Measurements from ENCODE around the gene PRLHR. TPM values are rescaled to one million over a fixed set of nuclear protein-coding genes. Genes with fewer than 3 reads are reported as not detected.
A peak's percentile ranks its signal among the peaks of the same experiment; 100 is the strongest.

The PRLHR gene
- polyA plus RNA-seq, 4 donors: 0.03 to 0.15 TPM; not detected in 2

DNA sequence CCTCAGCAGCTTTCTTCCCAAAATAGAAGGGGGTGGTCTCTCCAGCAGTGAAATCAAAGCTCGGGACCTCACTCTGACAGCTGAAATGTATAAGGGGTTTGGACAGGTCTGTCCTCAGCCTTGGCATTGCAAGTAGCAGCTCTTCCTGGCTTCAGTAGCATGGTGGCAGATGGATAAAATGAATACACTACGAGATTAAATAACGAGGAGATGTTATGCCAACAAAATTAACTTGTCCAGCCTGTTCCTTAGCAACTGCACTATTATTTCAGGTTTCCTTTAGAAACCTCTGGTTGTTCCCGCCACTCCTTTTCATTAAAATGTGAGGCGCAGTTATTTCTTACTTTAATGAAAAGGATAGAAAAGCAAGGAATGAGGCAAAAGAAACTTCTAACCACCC lies 24.9 kb downstream of the PRLHR start:
- H3K4me3 ChIP-seq (ENCODE audit: low read depth in 1 of 3, low read length in 3 of 3): no peak overlapping the region
- H3K27ac ChIP-seq (ENCODE audit: low read depth in 1 of 3, low read length in 2 of 3): no peak overlapping the region
- no peaks in the 10 kb centered on the region for H3K4me1 ChIP-seq (ENCODE audit: control insufficient read depth in 3 of 3, insufficient read depth in 2 of 3, low read depth in 1 of 3, low read length in 2 of 3)
- FAIRE-seq (no peak), DNase-seq (no peak)
- WGBS, 3 donors: 66 to 79% (median 71%) methylated on average over 5 of the region's 5 CpGs
- H3K36me3 ChIP-seq (ENCODE audit: control insufficient read depth in 3 of 3, insufficient read depth in 2 of 3, low read depth in 1 of 3, low read length in 3 of 3): no peaks in the 10 kb centered on the region
- H3K27me3 ChIP-seq (ENCODE audit: control insufficient read depth in 3 of 3, insufficient read depth in 3 of 3, low read length in 3 of 3): peaks cover 0 to 6% (median 2%) of the 10 kb centered on the region in 3 donors
- H3K9me3 ChIP-seq (ENCODE audit: control insufficient read depth in 2 of 2, insufficient read depth in 1 of 2, low read depth in 1 of 2, low read length in 1 of 2): no peaks in the 10 kb centered on the region

DNA sequence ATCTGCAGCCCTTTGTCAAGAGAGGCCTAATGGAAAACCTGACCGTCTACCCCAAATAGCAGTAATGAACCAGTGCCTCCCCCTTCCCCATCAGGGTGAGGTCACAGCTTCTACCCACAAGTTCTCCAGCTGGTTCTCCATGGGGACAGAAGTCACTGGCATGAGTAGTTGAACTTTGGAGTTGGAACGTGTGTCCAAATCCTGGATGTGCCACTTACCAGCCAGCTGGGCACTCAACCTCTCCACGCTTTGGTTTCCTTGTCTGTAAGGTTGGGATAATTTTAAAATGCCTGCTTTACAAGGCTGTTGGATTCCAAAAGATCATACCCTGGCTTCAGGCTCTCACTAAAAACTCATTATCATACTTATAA lies 25.6 kb downstream of the PRLHR start:
- Histone ChIP-seq H3K4me3 (ENCODE audit: low read depth in 1 of 3, low read length in 3 of 3) (no peak overlapping the region), H3K36me3 (ENCODE audit: control insufficient read depth in 3 of 3, insufficient read depth in 2 of 3, low read depth in 1 of 3, low read length in 3 of 3) (no peaks in the 10 kb centered on the region), H3K27me3 (ENCODE audit: control insufficient read depth in 3 of 3, insufficient read depth in 3 of 3, low read length in 3 of 3) (peaks cover 0 to 6% (median 2%) of the 10 kb centered on the region in 3 donors), H3K9me3 (ENCODE audit: control insufficient read depth in 2 of 2, insufficient read depth in 1 of 2, low read depth in 1 of 2, low read length in 1 of 2) (no peaks in the 10 kb centered on the region), H3K27ac (ENCODE audit: low read depth in 1 of 3, low read length in 2 of 3) (no peak overlapping the region), H3K4me1 (ENCODE audit: control insufficient read depth in 3 of 3, insufficient read depth in 2 of 3, low read depth in 1 of 3, low read length in 2 of 3) (no peaks in the 10 kb centered on the region)
- WGBS, 3 donors: 51 to 80% (median 78%) methylated on average over 3 of the region's 3 CpGs
- no peak for DNase-seq
- FAIRE-seq: no peak

DNA sequence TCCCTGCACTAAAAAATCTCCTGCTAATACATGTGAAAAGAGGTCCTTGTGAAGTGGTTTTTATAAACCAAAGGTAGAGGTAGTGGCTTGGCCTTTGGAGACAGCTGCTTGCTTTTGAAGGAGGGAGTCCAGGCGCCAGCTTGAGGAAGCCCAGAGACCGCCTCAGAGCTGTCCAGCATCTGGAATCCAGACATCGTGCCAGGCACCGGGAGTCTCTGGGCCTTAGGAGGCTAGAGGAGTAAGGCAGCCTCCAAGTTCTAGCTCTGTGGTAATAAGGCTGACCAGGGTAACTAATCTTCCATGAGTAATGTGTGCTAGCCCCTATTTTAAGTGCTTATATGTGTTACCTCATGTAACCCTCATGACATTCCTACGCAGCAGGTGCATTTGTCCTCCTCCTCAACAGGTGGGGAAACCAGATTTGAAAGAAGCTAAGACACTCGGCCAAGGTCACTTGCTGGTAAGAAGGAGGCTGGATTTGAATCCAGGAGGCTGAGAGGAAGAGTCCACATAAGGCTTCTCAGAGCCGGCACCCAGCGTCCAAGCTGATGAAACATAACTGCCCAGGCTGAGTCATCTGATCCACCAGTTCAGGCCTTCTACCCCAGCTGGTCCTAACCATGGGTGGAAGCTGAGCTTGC lies 26.1 kb downstream of the PRLHR start:
- H3K4me1 ChIP-seq (ENCODE audit: control insufficient read depth in 3 of 3, insufficient read depth in 2 of 3, low read depth in 1 of 3, low read length in 2 of 3): no peaks in the 10 kb centered on the region
- FAIRE-seq (no peak), DNase-seq (no peak)
- peaks cover 0 to 6% (median 2%) of the 10 kb centered on the region in 3 donors for H3K27me3 ChIP-seq (ENCODE audit: control insufficient read depth in 3 of 3, insufficient read depth in 3 of 3, low read length in 3 of 3)
- WGBS, 3 donors: 89 to 91% (median 90%) methylated on average over 8 of the region's 8 CpGs
- H3K4me3 ChIP-seq (ENCODE audit: low read depth in 1 of 3, low read length in 3 of 3): no peak overlapping the region
- H3K27ac ChIP-seq (ENCODE audit: low read depth in 1 of 3, low read length in 2 of 3): no peak overlapping the region
- H3K9me3 ChIP-seq (ENCODE audit: control insufficient read depth in 2 of 2, insufficient read depth in 1 of 2, low read depth in 1 of 2, low read length in 1 of 2): no peaks in the 10 kb centered on the region
- no peaks in the 10 kb centered on the region for H3K36me3 ChIP-seq (ENCODE audit: control insufficient read depth in 3 of 3, insufficient read depth in 2 of 3, low read depth in 1 of 3, low read length in 3 of 3)

DNA sequence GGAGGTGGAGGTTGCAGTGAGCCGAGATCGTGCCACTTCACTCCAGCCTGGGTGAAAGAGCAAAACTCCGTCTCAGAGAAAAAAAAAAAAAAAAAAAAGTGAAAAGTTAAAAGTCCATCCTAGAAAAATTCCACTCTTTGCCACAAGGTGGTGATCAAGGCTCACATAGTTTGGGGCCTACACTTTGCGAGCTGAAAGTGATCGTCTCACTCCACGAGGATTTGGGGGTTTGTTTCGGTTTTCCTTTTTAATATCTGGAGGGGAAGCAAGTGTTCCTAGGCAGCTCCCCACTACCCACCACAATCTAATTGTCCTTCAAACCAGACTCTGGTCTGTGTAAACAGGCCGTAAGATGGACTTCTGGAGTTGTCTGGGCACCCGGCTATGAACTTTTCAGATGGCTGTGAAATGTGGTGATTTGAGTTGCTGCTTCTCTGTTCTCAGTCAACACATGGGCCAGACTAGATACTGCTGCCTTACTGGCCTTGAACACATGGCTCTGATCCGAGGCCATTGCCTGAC lies 27.1 kb downstream of the PRLHR start:
- WGBS, 3 donors: 18 to 20% (median 19%) methylated on average over 10 of the region's 10 CpGs
- no peak for FAIRE-seq

DNA sequence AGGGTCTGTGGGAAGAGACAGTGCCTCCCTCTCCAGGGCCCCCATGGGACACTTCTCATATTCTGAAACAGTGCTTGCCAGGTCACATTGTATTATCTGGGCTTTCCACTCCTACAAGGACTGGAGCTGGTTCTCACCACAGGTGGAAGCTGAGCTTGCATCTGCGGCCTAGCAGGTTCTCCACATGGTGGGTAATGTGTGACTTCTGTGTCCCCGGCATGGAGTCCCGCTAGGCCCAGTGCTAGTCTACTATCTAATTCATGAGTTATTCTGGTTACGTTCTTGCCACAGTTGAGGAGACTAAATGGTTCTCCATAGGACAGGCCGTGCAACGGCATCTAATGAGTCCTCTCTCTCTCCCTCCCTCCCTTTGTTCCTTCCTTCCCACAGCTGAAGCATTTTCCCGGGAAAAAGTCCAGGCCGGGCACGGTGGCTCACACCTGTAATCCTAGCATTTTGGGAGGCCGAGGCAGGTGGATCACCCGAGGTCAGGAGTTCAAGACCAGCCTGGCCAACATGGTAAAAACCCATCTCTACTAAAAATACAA lies 27.7 kb downstream of the PRLHR start:
- no peak overlapping the region for H3K4me3 ChIP-seq (ENCODE audit: low read depth in 1 of 3, low read length in 3 of 3)
- H3K27ac ChIP-seq (ENCODE audit: low read depth in 1 of 3, low read length in 2 of 3): no peak overlapping the region
- WGBS, 3 donors: 67 to 77% (median 71%) methylated on average over 11 of the region's 11 CpGs
- FAIRE-seq (no peak), DNase-seq (no peak)
- H3K27me3 ChIP-seq (ENCODE audit: control insufficient read depth in 3 of 3, insufficient read depth in 3 of 3, low read length in 3 of 3): peaks cover 0 to 6% (median 2%) of the 10 kb centered on the region in 3 donors
- H3K36me3 ChIP-seq (ENCODE audit: control insufficient read depth in 3 of 3, insufficient read depth in 2 of 3, low read depth in 1 of 3, low read length in 3 of 3): no peaks in the 10 kb centered on the region
- H3K4me1 ChIP-seq (ENCODE audit: control insufficient read depth in 3 of 3, insufficient read depth in 2 of 3, low read depth in 1 of 3, low read length in 2 of 3): no peaks in the 10 kb centered on the region
- H3K9me3 ChIP-seq (ENCODE audit: control insufficient read depth in 2 of 2, insufficient read depth in 1 of 2, low read depth in 1 of 2, low read length in 1 of 2): no peaks in the 10 kb centered on the region

More for the DNA sequence above, 27.1 kb downstream of the PRLHR start:
- no peaks in the 10 kb centered on the region for H3K36me3 ChIP-seq (ENCODE audit: control insufficient read depth in 3 of 3, insufficient read depth in 2 of 3, low read depth in 1 of 3, low read length in 3 of 3)
- DNase-seq: peak; percentile 71 to 79
- peaks cover 0 to 4% (median 2%) of the 10 kb centered on the region in 3 donors for H3K27me3 ChIP-seq (ENCODE audit: control insufficient read depth in 3 of 3, insufficient read depth in 3 of 3, low read length in 3 of 3)
- no peaks in the 10 kb centered on the region for H3K9me3 ChIP-seq (ENCODE audit: control insufficient read depth in 2 of 2, insufficient read depth in 1 of 2, low read depth in 1 of 2, low read length in 1 of 2)
- no peak overlapping the region for H3K27ac ChIP-seq (ENCODE audit: low read depth in 1 of 3, low read length in 2 of 3)
- no peak overlapping the region for H3K4me3 ChIP-seq (ENCODE audit: low read depth in 1 of 3, low read length in 3 of 3)
- no peaks in the 10 kb centered on the region for H3K4me1 ChIP-seq (ENCODE audit: control insufficient read depth in 3 of 3, insufficient read depth in 2 of 3, low read depth in 1 of 3, low read length in 2 of 3)

DNA sequence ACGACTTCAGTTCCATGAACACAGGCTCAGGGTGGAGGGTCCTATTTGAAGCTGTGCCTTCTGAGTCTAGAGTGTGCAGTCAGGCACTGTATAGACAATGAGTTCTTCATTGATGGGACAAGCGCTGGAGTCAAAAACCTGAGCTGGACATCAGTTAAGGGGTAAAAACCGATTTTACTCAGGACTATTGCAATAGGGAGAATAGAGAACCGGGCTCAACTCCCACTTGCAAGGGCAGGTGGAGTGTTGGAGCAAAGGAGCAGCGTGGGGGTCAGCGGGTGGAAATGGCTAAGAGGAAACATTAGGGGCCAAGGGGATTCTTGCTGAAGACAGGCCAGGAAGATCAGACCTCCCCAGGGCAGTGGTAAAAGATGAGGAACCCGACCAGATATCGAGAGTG lies 28.5 kb downstream of the PRLHR start:
- FAIRE-seq (no peak), DNase-seq (no peak)
- H3K4me3 ChIP-seq (ENCODE audit: low read depth in 1 of 3, low read length in 3 of 3): no peak overlapping the region
- no peaks in the 10 kb centered on the region for H3K9me3 ChIP-seq (ENCODE audit: control insufficient read depth in 2 of 2, insufficient read depth in 1 of 2, low read depth in 1 of 2, low read length in 1 of 2)
- peaks cover 0 to 3% (median 2%) of the 10 kb centered on the region in 3 donors for H3K27me3 ChIP-seq (ENCODE audit: control insufficient read depth in 3 of 3, insufficient read depth in 3 of 3, low read length in 3 of 3)
- H3K4me1 ChIP-seq (ENCODE audit: control insufficient read depth in 3 of 3, insufficient read depth in 2 of 3, low read depth in 1 of 3, low read length in 2 of 3): no peaks in the 10 kb centered on the region
- H3K27ac ChIP-seq (ENCODE audit: low read depth in 1 of 3, low read length in 2 of 3): no peak overlapping the region
- H3K36me3 ChIP-seq (ENCODE audit: control insufficient read depth in 3 of 3, insufficient read depth in 2 of 3, low read depth in 1 of 3, low read length in 3 of 3): no peaks in the 10 kb centered on the region
- 82 to 87% (median 83%) methylated on average over 8 of the region's 8 CpGs for WGBS, 3 donors

DNA sequence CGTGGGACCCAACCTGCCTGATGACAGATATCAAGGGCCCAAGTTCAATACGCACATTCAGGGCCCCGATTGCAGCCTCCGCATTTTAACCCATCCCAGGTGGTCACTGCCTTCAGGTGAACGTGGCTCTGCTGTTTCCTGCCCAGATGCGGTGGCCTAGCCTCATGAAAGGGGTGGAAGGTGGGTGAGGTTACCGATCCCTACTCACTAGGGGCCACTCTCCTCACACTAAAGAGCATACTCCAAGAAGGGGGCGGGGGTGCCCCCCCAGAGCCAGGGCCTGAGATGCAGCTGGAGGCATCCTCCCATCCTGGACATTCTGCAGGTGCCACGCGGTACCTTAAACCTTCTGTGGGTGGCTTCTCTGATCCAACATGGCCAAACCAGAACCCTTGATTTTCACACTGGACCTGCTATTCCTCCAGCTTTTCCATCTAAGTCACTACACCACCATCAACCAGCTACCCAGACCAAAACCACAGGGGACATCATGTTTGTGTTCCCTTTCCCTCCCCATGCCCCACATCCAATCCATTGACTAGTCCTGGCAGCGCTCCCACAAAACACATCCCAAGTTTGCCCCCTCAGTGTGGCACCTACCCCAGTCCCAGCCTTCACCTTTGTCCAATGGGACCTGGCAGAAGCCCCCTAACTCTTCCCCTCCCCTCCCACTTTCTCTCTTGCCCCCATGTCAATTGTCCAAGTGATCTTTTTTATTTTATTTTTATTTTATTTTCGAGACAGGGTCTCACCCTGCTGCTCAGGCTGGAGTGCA lies 30.0 kb downstream of the PRLHR start:
- Histone ChIP-seq H3K4me1 (ENCODE audit: control insufficient read depth in 3 of 3, insufficient read depth in 2 of 3, low read depth in 1 of 3, low read length in 2 of 3) (no peaks in the 10 kb centered on the region), H3K27me3 (ENCODE audit: control insufficient read depth in 3 of 3, insufficient read depth in 3 of 3, low read length in 3 of 3) (peaks cover 0 to 3% (median 2%) of the 10 kb centered on the region in 3 donors), H3K36me3 (ENCODE audit: control insufficient read depth in 3 of 3, insufficient read depth in 2 of 3, low read depth in 1 of 3, low read length in 3 of 3) (no peaks in the 10 kb centered on the region), H3K27ac (ENCODE audit: low read depth in 1 of 3, low read length in 2 of 3) (no peak overlapping the region), H3K9me3 (ENCODE audit: control insufficient read depth in 2 of 2, insufficient read depth in 1 of 2, low read depth in 1 of 2, low read length in 1 of 2) (peaks cover 0 to 5% of the 10 kb centered on the region in 2 donors), H3K4me3 (ENCODE audit: low read depth in 1 of 3, low read length in 3 of 3) (no peak overlapping the region)
- no peak for DNase-seq
- FAIRE-seq: no peak
- WGBS, 3 donors: 81 to 84% (median 82%) methylated on average over 12 of the region's 12 CpGs

DNA sequence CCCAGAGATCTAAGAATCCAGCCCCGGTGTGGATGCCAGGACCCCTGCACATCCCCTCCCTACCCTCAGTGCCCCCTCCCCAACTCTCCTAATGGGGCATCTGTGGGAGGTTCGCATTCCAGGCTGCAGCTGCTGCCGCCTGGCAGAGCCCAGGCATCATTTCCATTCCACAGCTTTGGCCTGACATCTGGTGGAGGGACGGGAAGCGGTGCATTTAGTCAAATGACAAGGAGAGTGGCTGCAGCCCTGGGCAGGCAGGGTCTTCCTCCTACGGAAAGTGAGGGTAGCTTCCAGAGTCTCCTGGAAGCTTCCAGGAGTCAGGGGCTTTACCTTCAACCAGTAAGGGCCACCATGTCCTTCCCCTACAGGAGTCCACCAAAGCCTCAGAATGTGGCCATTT lies 30.8 kb downstream of the PRLHR start:
- FAIRE-seq: no peak
- Histone ChIP-seq H3K27me3 (ENCODE audit: control insufficient read depth in 3 of 3, insufficient read depth in 3 of 3, low read length in 3 of 3) (peaks cover 0 to 3% (median 2%) of the 10 kb centered on the region in 3 donors), H3K9me3 (ENCODE audit: control insufficient read depth in 2 of 2, insufficient read depth in 1 of 2, low read depth in 1 of 2, low read length in 1 of 2) (peaks cover 0 to 8% of the 10 kb centered on the region in 2 donors), H3K27ac (ENCODE audit: low read depth in 1 of 3, low read length in 2 of 3) (no peak overlapping the region), H3K4me1 (ENCODE audit: control insufficient read depth in 3 of 3, insufficient read depth in 2 of 3, low read depth in 1 of 3, low read length in 2 of 3) (no peaks in the 10 kb centered on the region), H3K36me3 (ENCODE audit: control insufficient read depth in 3 of 3, insufficient read depth in 2 of 3, low read depth in 1 of 3, low read length in 3 of 3) (no peaks in the 10 kb centered on the region), H3K4me3 (ENCODE audit: low read depth in 1 of 3, low read length in 3 of 3) (no peak overlapping the region)
- DNase-seq: no peak
- WGBS, 3 donors: 40 to 47% (median 45%) methylated on average over 6 of the region's 6 CpGs
